H9 (cell line): ENCODE results near the gene ACOXL. TPM values are rescaled to one million over a fixed set of nuclear protein-coding genes. Genes with fewer than 3 reads are reported as not detected.

Experiments used
- DNase-seq: peaks from one replicate; pipeline ENCODE4 v3.0.0-alpha.2; 2017
- H2AFZ ChIP-seq: one replicate; pipeline ENCODE4 v1.6.1; 2013; ENCODE audit warnings: mild to moderate bottlenecking, low read length, control low read depth, moderate library complexity
- H2AK5ac ChIP-seq: 2 replicates; pipeline ENCODE4 v1.6.1; 2013; ENCODE audit warnings: low read length, control low read depth, mixed read lengths; ENCODE audit not compliant: insufficient read length
- H2BK120ac ChIP-seq: one replicate; pipeline ENCODE4 v1.6.1; 2013; ENCODE audit warnings: low read depth, mild to moderate bottlenecking, low read length, control low read depth, inconsistent platforms; ENCODE audit not compliant: poor library complexity, severe bottlenecking
- H2BK12ac ChIP-seq: 2 replicates; pipeline ENCODE4 v1.6.1; 2013; ENCODE audit warnings: low read length, control low read depth, mixed read lengths, low read depth; ENCODE audit not compliant: insufficient read length
- H2BK15ac ChIP-seq: 2 replicates; pipeline ENCODE4 v1.6.1; 2013; ENCODE audit warnings: low read depth, low read length, control low read depth
- H2BK20ac ChIP-seq: one replicate; pipeline ENCODE4 v1.6.1; 2013; ENCODE audit warnings: low read depth, mild to moderate bottlenecking, low read length, control low read depth, inconsistent platforms; ENCODE audit not compliant: poor library complexity, severe bottlenecking
- H2BK5ac ChIP-seq: 2 replicates; pipeline ENCODE4 v1.6.1; 2013; ENCODE audit warnings: low read length, control low read depth, mixed read lengths; ENCODE audit not compliant: insufficient read length
- H3K14ac ChIP-seq: 2 replicates; pipeline ENCODE4 v1.6.1; 2013; ENCODE audit warnings: low read length, control low read depth; ENCODE audit not compliant: insufficient read depth
- H3K18ac ChIP-seq: 2 replicates; pipeline ENCODE4 v1.6.1; 2013; ENCODE audit warnings: low read depth, mild to moderate bottlenecking, mixed read lengths, low read length, control low read depth; ENCODE audit not compliant: insufficient read length
- H3K23ac ChIP-seq: 2 replicates; pipeline ENCODE4 v1.6.1; 2013; ENCODE audit warnings: low read length, control low read depth, mixed read lengths, low read depth; ENCODE audit not compliant: insufficient read length
- H3K23me2 ChIP-seq: 2 replicates; pipeline ENCODE4 v1.6.1; 2013; ENCODE audit warnings: low read depth, mild to moderate bottlenecking, mixed read lengths, low read length, control low read depth; ENCODE audit not compliant: insufficient read length, poor library complexity, severe bottlenecking
- H3K27ac ChIP-seq: 2 replicates; pipeline ENCODE4 v1.5.1; 2013; ENCODE audit warnings: low read length, control low read depth, mixed read lengths, low read depth; ENCODE audit not compliant: insufficient read length
- H3K27me3 ChIP-seq: 2 replicates; pipeline ENCODE4 v1.6.1; 2013; ENCODE audit warnings: low read length, control low read depth, inconsistent platforms; ENCODE audit not compliant: insufficient read depth
- H3K4ac ChIP-seq: 2 replicates; pipeline ENCODE4 v1.6.1; 2013; ENCODE audit warnings: low read depth, mild to moderate bottlenecking, control low read depth, inconsistent platforms, low read length, moderate library complexity
- H3K4me1 ChIP-seq: 2 replicates; pipeline ENCODE4 v1.6.1; 2013; ENCODE audit warnings: low read length, control low read depth, inconsistent platforms; ENCODE audit not compliant: insufficient read depth
- H3K4me2 ChIP-seq: 2 replicates; pipeline ENCODE4 v1.6.1; 2013; ENCODE audit warnings: low read length, control low read depth, mixed read lengths; ENCODE audit not compliant: insufficient read length, insufficient read depth
- H3K56ac ChIP-seq: 2 replicates; pipeline ENCODE4 v1.6.1; 2013; ENCODE audit warnings: low read depth, mild to moderate bottlenecking, mixed read lengths, low read length, control low read depth; ENCODE audit not compliant: insufficient read length
- H3K79me1 ChIP-seq: 2 replicates; pipeline ENCODE4 v1.6.1; 2013; ENCODE audit warnings: low read depth, mild to moderate bottlenecking, moderate library complexity, low read length, control low read depth, inconsistent platforms; ENCODE audit not compliant: insufficient read depth, poor library complexity, severe bottlenecking
- H3K79me2 ChIP-seq: 2 replicates; pipeline ENCODE4 v1.6.1; 2013; ENCODE audit warnings: low read length, control low read depth, inconsistent platforms; ENCODE audit not compliant: insufficient read depth
- H3K9ac ChIP-seq: 2 replicates; pipeline ENCODE4 v1.6.1; 2013; ENCODE audit warnings: low read length, control low read depth, mixed read lengths; ENCODE audit not compliant: insufficient read length; ENCODE audit errors: extremely low read depth
- H3K9me3 ChIP-seq: one replicate; pipeline ENCODE4 v1.6.1; 2013; ENCODE audit warnings: low read depth, low read length, inconsistent platforms; ENCODE audit not compliant: control insufficient read depth
- H3T11ph ChIP-seq: one replicate; pipeline ENCODE4 v1.6.1; 2013; ENCODE audit warnings: mild to moderate bottlenecking, low read length, control low read depth, inconsistent platforms
- H4K20me1 ChIP-seq: one replicate; pipeline ENCODE4 v1.6.1; 2013; ENCODE audit not compliant: control insufficient read depth, insufficient read length, insufficient read depth
- H4K5ac ChIP-seq: 2 replicates; pipeline ENCODE4 v1.6.1; 2013; ENCODE audit warnings: low read depth, mild to moderate bottlenecking, mixed read lengths, low read length, control low read depth; ENCODE audit not compliant: insufficient read length
- H4K8ac ChIP-seq: replicated peaks from 2 replicates; pipeline ENCODE4 v1.6.1; 2013; ENCODE audit warnings: low read length, control low read depth, mixed read lengths, low read depth; ENCODE audit not compliant: insufficient read length
- H4K91ac ChIP-seq: 2 replicates; pipeline ENCODE4 v1.6.1; 2013; ENCODE audit warnings: low read depth, mild to moderate bottlenecking, moderate library complexity, mixed read lengths, low read length, control low read depth; ENCODE audit not compliant: insufficient read length
- H3K27ac Mint-ChIP-seq, 3 experiments: 2 replicates in 2 of 3; 3 replicates in 1 of 3; pipeline ENCODE4 v1.8.0; 2020 to 2021; ENCODE audit warnings: mixed read lengths in 3 of 3, mild to moderate bottlenecking in 1 of 3, moderate library complexity in 1 of 3
- H3K27me3 Mint-ChIP-seq: 2 replicates; pipeline ENCODE4 v1.8.0; 2021; ENCODE audit warnings: low read depth, mild to moderate bottlenecking, moderate library complexity, mixed read lengths
- H3K36me3 Mint-ChIP-seq, 3 experiments: 2 replicates in 2 of 3; 3 replicates in 1 of 3; pipeline ENCODE4 v1.8.0; 2020 to 2021; ENCODE audit warnings: low read depth in 3 of 3, mixed read lengths in 3 of 3; ENCODE audit not compliant: insufficient read depth in 1 of 3
- H3K4me1 Mint-ChIP-seq, 2 experiments: 2 replicates each; pipeline ENCODE4 v1.8.0; 2020; ENCODE audit warnings: mixed read lengths in 2 of 2
- H3K4me3 Mint-ChIP-seq, 2 experiments: 2 replicates in 1 of 2; 3 replicates in 1 of 2; pipeline ENCODE4 v1.8.0; 2020 to 2021; ENCODE audit warnings: mild to moderate bottlenecking in 2 of 2, mixed read lengths in 2 of 2, moderate library complexity in 1 of 2
- H3K9me3 Mint-ChIP-seq, 2 experiments: 2 replicates in 1 of 2; 3 replicates in 1 of 2; pipeline ENCODE4 v1.8.0; 2020; ENCODE audit warnings: mild to moderate bottlenecking in 2 of 2, mixed read lengths in 2 of 2, moderate library complexity in 1 of 2
- WGBS: extraction: QIAGEN DNeasy Blood & Tissue Kit; methylation state at CpG from one replicate; pipeline ENCODE4 v1.1.7; 2013; ENCODE audit warnings: missing lambda C conversion rate, low lambda C conversion rate, mixed read lengths; ENCODE audit not compliant: insufficient read length; ENCODE audit errors: extremely low coverage; 5-methylcytosine and 5-hydroxymethylcytosine counted together
- total RNA-seq: library from RNA; stranded (reverse); gene quantifications from 2 replicates; pipeline ENCODE4 v1.2.1, GENCODE V29; 2021
- TF ChIP-seq, protein P1 (sequence below): fragments of 200-600 bp; sonication (generic); conservative IDR thresholded peaks from 3 replicates; pipeline ENCODE4 v1.8.0; 2021; ENCODE audit warnings: antibody characterized with exemption, mild to moderate bottlenecking

Gene ACOXL
- total RNA-seq, 1 experiment from 2014 or later = 37.6 TPM

DNA sequence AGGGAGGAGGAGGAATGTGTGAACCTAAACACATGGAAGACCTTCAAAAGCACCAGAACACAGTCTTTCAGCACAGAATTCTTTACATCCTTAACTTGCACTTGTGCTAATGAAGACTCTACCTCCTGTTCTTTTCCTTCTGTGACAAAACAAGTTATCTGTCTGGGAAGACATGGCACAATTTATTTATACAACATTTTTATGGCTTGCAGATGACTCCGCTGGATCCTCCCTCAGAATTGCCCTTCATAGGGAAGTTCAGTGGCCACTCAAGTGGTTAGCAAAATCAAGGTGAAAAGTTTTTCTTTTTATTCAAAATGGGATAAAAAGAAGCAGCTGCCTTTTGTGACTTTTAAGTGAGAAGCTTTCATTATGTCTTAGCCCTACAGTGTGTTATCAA lies 409.7 kb downstream of the ACOXL start:
- no peaks in the 10 kb centered on the region for H3K4me1 ChIP-seq
- TF ChIP-seq, protein P1, sequence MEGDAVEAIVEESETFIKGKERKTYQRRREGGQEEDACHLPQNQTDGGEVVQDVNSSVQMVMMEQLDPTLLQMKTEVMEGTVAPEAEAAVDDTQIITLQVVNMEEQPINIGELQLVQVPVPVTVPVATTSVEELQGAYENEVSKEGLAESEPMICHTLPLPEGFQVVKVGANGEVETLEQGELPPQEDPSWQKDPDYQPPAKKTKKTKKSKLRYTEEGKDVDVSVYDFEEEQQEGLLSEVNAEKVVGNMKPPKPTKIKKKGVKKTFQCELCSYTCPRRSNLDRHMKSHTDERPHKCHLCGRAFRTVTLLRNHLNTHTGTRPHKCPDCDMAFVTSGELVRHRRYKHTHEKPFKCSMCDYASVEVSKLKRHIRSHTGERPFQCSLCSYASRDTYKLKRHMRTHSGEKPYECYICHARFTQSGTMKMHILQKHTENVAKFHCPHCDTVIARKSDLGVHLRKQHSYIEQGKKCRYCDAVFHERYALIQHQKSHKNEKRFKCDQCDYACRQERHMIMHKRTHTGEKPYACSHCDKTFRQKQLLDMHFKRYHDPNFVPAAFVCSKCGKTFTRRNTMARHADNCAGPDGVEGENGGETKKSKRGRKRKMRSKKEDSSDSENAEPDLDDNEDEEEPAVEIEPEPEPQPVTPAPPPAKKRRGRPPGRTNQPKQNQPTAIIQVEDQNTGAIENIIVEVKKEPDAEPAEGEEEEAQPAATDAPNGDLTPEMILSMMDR = no peak
- no peak overlapping the region for H4K91ac ChIP-seq
- H2AFZ ChIP-seq = no peak overlapping the region
- H4K20me1 ChIP-seq = no peaks in the 10 kb centered on the region
- H3K18ac ChIP-seq = no peak overlapping the region
- H3K9me3 ChIP-seq = no peaks in the 10 kb centered on the region
- no peak overlapping the region for H3K4me3 Mint-ChIP-seq
- no peak overlapping the region for H3K4ac ChIP-seq
- no peaks in the 10 kb centered on the region for H3K79me2 ChIP-seq
- no peak overlapping the region for H3K27ac ChIP-seq
- no peak overlapping the region for H2BK20ac ChIP-seq
- H3K23me2 ChIP-seq = no peaks in the 10 kb centered on the region
- no peaks in the 10 kb centered on the region for H3K27me3 ChIP-seq
- H4K5ac ChIP-seq = no peak overlapping the region
- peaks cover 8 to 10% of the 10 kb centered on the region in 2 experiments for H3K4me1 Mint-ChIP-seq
- H3K23ac ChIP-seq = no peak overlapping the region
- no peaks in the 10 kb centered on the region for H3K9me3 Mint-ChIP-seq
- no peaks in the 10 kb centered on the region for H3K27me3 Mint-ChIP-seq
- H2AK5ac ChIP-seq = no peak overlapping the region
- no peak overlapping the region for H3T11ph ChIP-seq
- no peak overlapping the region for H2BK12ac ChIP-seq
- no peak overlapping the region for H3K56ac ChIP-seq
- H2BK15ac ChIP-seq = no peak overlapping the region
- H3K36me3 Mint-ChIP-seq = peaks cover 22 to 61% (median 38%) of the 10 kb centered on the region in 3 experiments
- H2BK120ac ChIP-seq = no peak overlapping the region
- H3K4me2 ChIP-seq = no peak overlapping the region
- no peak overlapping the region for H4K8ac ChIP-seq
- H3K9ac ChIP-seq = no peak overlapping the region
- no peak overlapping the region for H3K14ac ChIP-seq
- H3K27ac Mint-ChIP-seq = peak overlapping the region in 1 of 3 experiments; percentile 59; a peak in 2 of 7 replicates
- H2BK5ac ChIP-seq = no peak overlapping the region
- no CpG with 5 or more reads among the region's 1 CpG for WGBS
- no peaks in the 10 kb centered on the region for H3K79me1 ChIP-seq
- no peak for DNase-seq
